Ishikawa (cell line): Measurements from ENCODE around the gene SHH.

Source experiments
- CEBPB ChIP-seq: IDR thresholded peaks from 2 replicates; pipeline ENCODE4 v1.6.1; 2012
- CREB1 ChIP-seq: IDR thresholded peaks from 2 replicates; pipeline ENCODE4 v1.6.1; 2012; ENCODE audit warnings: low read depth
- EGR1 ChIP-seq: IDR thresholded peaks from 2 replicates; pipeline ENCODE4 v1.6.1; 2012
- EP300 ChIP-seq: IDR thresholded peaks from 2 replicates; pipeline ENCODE4 v1.6.1; 2012; ENCODE audit warnings: borderline replicate concordance
- FOXM1 ChIP-seq: IDR thresholded peaks from 2 replicates; pipeline ENCODE4 v1.6.1; 2012; ENCODE audit warnings: low read depth, borderline replicate concordance
- NFIC ChIP-seq: IDR thresholded peaks from 2 replicates; pipeline ENCODE4 v1.6.1; 2012
- RAD21 ChIP-seq: IDR thresholded peaks from 2 replicates; pipeline ENCODE4 v1.6.1; 2012; ENCODE audit warnings: low read depth
- REST ChIP-seq: IDR thresholded peaks from 2 replicates; pipeline ENCODE4 v1.6.1; 2012; ENCODE audit warnings: low read depth, mild to moderate bottlenecking
- TAF1 ChIP-seq: IDR thresholded peaks from 2 replicates; pipeline ENCODE4 v1.6.1; 2012; ENCODE audit warnings: low read depth, mild to moderate bottlenecking
- TCF12 ChIP-seq: IDR thresholded peaks from 2 replicates; pipeline ENCODE4 v1.6.1; 2012; ENCODE audit warnings: low read depth
- TEAD4 ChIP-seq: IDR thresholded peaks from 2 replicates; pipeline ENCODE4 v1.6.1; 2012
- YY1 ChIP-seq: IDR thresholded peaks from 2 replicates; pipeline ENCODE4 v1.6.1; 2012; ENCODE audit warnings: low read depth
- ZBTB7A ChIP-seq: IDR thresholded peaks from 2 replicates; pipeline ENCODE4 v1.6.1; 2012; ENCODE audit warnings: low read depth
- TF ChIP-seq, protein P1 (sequence below): IDR thresholded peaks from 2 replicates; pipeline ENCODE4 v1.6.1; 2012
- TF ChIP-seq, protein P2 (sequence below): IDR thresholded peaks from 2 replicates; pipeline ENCODE4 v1.6.1; 2012

Gene SHH

GRCh38 chr7:155816996-155817395 lies 4.7 kb upstream of the SHH start:
- TF ChIP-seq NFIC (no peak), RAD21 (no peak), EP300 (no peak), TCF12 (no peak), FOXM1 (no peak), EGR1 (no peak), REST (no peak), TAF1 (no peak), ZBTB7A (no peak), YY1 (no peak), CEBPB (no peak), CREB1 (no peak), TEAD4 (no peak)
- TF ChIP-seq, protein P1, sequence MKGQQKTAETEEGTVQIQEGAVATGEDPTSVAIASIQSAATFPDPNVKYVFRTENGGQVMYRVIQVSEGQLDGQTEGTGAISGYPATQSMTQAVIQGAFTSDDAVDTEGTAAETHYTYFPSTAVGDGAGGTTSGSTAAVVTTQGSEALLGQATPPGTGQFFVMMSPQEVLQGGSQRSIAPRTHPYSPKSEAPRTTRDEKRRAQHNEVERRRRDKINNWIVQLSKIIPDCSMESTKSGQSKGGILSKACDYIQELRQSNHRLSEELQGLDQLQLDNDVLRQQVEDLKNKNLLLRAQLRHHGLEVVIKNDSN, result no peak
- TF ChIP-seq, protein P2, sequence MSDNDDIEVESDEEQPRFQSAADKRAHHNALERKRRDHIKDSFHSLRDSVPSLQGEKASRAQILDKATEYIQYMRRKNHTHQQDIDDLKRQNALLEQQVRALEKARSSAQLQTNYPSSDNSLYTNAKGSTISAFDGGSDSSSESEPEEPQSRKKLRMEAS, result no peak

GRCh38 chr7:155816192-155816508 lies 3.9 kb upstream of the SHH start:
- no peak for TF ChIP-seq REST
- no peak for TF ChIP-seq EGR1
- no peak for TF ChIP-seq FOXM1
- TF ChIP-seq, protein P2, result no peak
- TF ChIP-seq RAD21, result no peak
- no peak for TF ChIP-seq TCF12
- no peak for TF ChIP-seq TAF1
- TF ChIP-seq CREB1, result no peak
- TF ChIP-seq ZBTB7A, result no peak
- no peak for TF ChIP-seq YY1
- TF ChIP-seq EP300, result no peak
- TF ChIP-seq CEBPB, result no peak
- no peak for TF ChIP-seq NFIC
- no peak for TF ChIP-seq TEAD4
- TF ChIP-seq, protein P1, result no peak

GRCh38 chr7:155815332-155816191 lies 3.3 kb upstream of the SHH start:
- TF ChIP-seq EGR1 (no peak), RAD21 (peak; percentile 87), TEAD4 (no peak)
- TF ChIP-seq, protein P2, result no peak

- TF ChIP-seq RAD21 (no peak), YY1 (no peak), ZBTB7A (no peak), TAF1 (no peak), CEBPB (no peak), FOXM1 (no peak), REST (no peak), NFIC (no peak), CREB1 (no peak), TEAD4 (no peak), EP300 (no peak), TCF12 (no peak), EGR1 (no peak)
- TF ChIP-seq, protein P1, result no peak
- TF ChIP-seq, protein P2, result no peak
These were observed 2.3 kb upstream of the SHH start for GRCh38 chr7:155814316-155815276.
